DOHH2 (cell line): ENCODE measurements around the gene HOXC11.

ENCODE experiments used
- H3F3A ChIP-seq: fragments of 200-600 bp; sonication (generic), shearing (Covaris generic); 2 replicates; pipeline ENCODE4 v1.6.0; 2016; ENCODE audit warnings: antibody characterized with exemption, mild to moderate bottlenecking; ENCODE audit not compliant: control insufficient read depth, insufficient read depth
- H3K27ac ChIP-seq: fragments of 200-600 bp; sonication (generic); 2 replicates; pipeline ENCODE4 v1.5.1; 2014; ENCODE audit warnings: low read depth, mild to moderate bottlenecking, low read length, moderate library complexity
- H3K27me3 ChIP-seq: fragments of 200-600 bp; sonication (generic); 2 replicates; pipeline ENCODE4 v1.6.1; 2014; ENCODE audit warnings: mild to moderate bottlenecking, low read length, mixed read lengths; ENCODE audit not compliant: control insufficient read depth
- H3K36me3 ChIP-seq: fragments of 200-600 bp; sonication (generic); 2 replicates; pipeline ENCODE4 v1.6.1; 2014; ENCODE audit warnings: mild to moderate bottlenecking, low read length, moderate library complexity, mixed read lengths; ENCODE audit not compliant: control insufficient read depth
- H3K4me1 ChIP-seq: fragments of 200-600 bp; sonication (generic); 2 replicates; pipeline ENCODE4 v1.6.1; 2014; ENCODE audit warnings: mild to moderate bottlenecking, low read length, mixed read lengths; ENCODE audit not compliant: control insufficient read depth
- H3K4me2 ChIP-seq: fragments of 200-600 bp; sonication (generic); 2 replicates; pipeline ENCODE4 v1.6.0; 2014; ENCODE audit warnings: mild to moderate bottlenecking, low read length, moderate library complexity
- H3K4me3 ChIP-seq: fragments of 200-600 bp; sonication (generic); 2 replicates; pipeline ENCODE4 v1.5.1; 2014; ENCODE audit warnings: mild to moderate bottlenecking, low read length, mixed read lengths
- H3K79me2 ChIP-seq: fragments of 200-600 bp; sonication (generic); 2 replicates; pipeline ENCODE4 v1.6.1; 2014; ENCODE audit warnings: mild to moderate bottlenecking, low read length, mixed read lengths; ENCODE audit not compliant: control insufficient read depth
- H3K9me2 ChIP-seq: fragments of 200-600 bp; sonication (generic); replicated peaks from 2 replicates; pipeline ENCODE4 v1.6.1; 2014; ENCODE audit warnings: mild to moderate bottlenecking, low read length, mixed read lengths; ENCODE audit not compliant: control insufficient read depth
- H3K9me3 ChIP-seq: fragments of 200-600 bp; sonication (generic); 2 replicates; pipeline ENCODE4 v1.6.1; 2014; ENCODE audit warnings: antibody characterized with exemption, low read length, mixed read lengths; ENCODE audit not compliant: control insufficient read depth, insufficient read depth
- H4K20me1 ChIP-seq: fragments of 200-600 bp; sonication (generic); 2 replicates; pipeline ENCODE4 v1.6.0; 2014; ENCODE audit warnings: low read depth, mild to moderate bottlenecking, antibody characterized with exemption, low read length, moderate library complexity; ENCODE audit not compliant: control insufficient read depth, insufficient read depth
- EZH2phosphoT487 ChIP-seq: fragments of 200-600 bp; sonication (generic); IDR thresholded peaks from 2 replicates; pipeline ENCODE4 v1.6.1; 2017; ENCODE audit warnings: borderline replicate concordance, mild to moderate bottlenecking, antibody characterized with exemption, low read length, moderate library complexity, mixed read lengths
- TF ChIP-seq, protein P1 (sequence below): fragments of 200-600 bp; sonication (generic); IDR thresholded peaks from one replicate; pipeline ENCODE4 v1.5.1; 2014; ENCODE audit warnings: antibody characterized with exemption, mild to moderate bottlenecking, low read depth, low read length; ENCODE audit not compliant: poor library complexity, severe bottlenecking

HOXC11 gene

DNA sequence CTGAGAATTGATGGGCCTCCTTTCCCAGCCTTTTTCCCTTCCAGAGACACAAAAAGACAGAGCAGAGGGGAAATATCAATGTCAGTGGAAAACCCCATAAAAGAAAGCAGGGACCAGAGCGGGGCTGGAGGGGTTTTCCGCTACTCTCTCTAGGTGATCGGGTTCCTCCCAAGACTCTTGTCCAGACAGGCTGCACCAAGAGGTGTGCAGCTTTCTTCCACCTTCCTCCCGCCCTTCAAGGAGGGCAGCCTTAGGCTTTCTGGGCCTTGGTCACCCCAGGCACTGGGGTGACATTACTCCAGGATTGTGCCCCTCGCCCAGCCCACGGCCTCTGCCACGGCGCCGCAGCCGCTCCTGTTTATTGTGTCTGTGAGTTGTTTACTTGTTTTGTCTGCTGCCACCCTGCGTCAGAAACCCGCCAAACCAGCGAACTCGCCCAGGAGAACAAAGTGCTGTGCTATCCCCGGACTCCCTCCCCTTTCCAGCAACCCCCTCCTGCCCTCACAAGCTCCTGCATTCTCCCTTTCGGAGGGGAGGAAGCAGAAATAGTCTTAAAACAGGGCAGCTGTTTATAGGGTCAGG lies 48.6 kb downstream of the HOXC11 start:
- no peak for TF ChIP-seq EZH2phosphoT487
- TF ChIP-seq, protein P1, sequence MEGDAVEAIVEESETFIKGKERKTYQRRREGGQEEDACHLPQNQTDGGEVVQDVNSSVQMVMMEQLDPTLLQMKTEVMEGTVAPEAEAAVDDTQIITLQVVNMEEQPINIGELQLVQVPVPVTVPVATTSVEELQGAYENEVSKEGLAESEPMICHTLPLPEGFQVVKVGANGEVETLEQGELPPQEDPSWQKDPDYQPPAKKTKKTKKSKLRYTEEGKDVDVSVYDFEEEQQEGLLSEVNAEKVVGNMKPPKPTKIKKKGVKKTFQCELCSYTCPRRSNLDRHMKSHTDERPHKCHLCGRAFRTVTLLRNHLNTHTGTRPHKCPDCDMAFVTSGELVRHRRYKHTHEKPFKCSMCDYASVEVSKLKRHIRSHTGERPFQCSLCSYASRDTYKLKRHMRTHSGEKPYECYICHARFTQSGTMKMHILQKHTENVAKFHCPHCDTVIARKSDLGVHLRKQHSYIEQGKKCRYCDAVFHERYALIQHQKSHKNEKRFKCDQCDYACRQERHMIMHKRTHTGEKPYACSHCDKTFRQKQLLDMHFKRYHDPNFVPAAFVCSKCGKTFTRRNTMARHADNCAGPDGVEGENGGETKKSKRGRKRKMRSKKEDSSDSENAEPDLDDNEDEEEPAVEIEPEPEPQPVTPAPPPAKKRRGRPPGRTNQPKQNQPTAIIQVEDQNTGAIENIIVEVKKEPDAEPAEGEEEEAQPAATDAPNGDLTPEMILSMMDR: no peak
- Histone ChIP-seq H4K20me1 (no peaks in the 10 kb centered on the region), H3K9me3 (no peaks in the 10 kb centered on the region), H3K27ac (no peak overlapping the region), H3K4me2 (no peak overlapping the region), H3K27me3 (peaks cover 34% of the 10 kb centered on the region), H3F3A (0 out of 2 replicates have a peak, but pooled peaks cover 2% of the 10 kb centered on the region), H3K36me3 (no peaks in the 10 kb centered on the region), H3K4me3 (no peak overlapping the region), H3K4me1 (peaks cover 17% of the 10 kb centered on the region), H3K79me2 (0 out of 2 replicates have a peak, but pooled peaks cover 4% of the 10 kb centered on the region), H3K9me2 (no peaks in the 10 kb centered on the region)

DNA sequence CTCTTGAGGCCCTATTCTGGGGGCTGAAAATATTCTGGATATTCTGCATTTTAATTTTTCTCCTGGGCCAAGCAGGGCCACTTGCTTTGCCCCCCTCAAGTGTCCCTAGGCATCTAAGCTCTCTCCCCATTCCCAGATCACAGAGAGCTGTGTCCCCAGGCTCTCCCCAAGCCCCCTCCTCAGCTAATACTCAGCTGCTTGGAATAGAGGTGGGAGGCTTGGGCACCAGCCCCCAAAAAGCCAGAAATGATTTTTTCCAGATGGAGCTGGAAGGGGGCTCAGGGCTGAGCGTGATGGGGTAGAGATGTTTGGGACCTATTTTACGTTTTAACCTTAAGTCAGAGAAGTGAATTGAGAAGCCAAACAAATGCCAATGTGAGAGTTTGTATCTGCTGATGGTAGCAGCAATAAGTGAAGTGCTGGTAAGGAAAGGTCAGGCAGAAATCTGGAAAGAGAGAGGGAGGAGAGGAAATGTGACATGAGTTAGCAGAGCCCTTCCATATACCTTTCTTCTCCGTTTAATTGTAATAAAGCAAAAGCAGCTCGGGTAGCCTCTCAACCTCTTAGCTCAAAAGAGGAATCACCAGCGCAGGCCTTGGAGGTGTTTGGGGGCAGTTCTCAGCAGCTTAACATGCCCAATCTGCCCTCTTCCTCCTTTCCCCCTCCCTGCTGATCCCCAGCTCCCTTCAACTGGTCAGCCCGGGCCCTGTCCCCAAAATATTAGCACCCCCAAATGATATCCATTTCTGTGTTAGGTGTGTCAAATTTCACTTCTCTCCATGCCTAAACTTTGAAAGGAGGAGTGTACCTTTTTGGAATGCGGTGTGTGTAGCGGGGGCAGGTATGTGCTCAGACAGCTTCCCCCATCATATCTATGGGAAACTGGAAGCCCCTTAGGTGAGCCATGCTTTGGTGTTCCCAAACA lies 50.3 kb downstream of the HOXC11 start:
- Histone ChIP-seq H3K79me2 (0 out of 2 replicates have a peak, but pooled peaks cover 3% of the 10 kb centered on the region), H3K4me2 (no peak overlapping the region), H3K9me3 (no peaks in the 10 kb centered on the region), H3K27me3 (peaks cover 42% of the 10 kb centered on the region), H3K36me3 (no peaks in the 10 kb centered on the region), H3F3A (0 out of 2 replicates have a peak, but pooled peaks cover 2% of the 10 kb centered on the region), H3K4me3 (no peak overlapping the region), H3K9me2 (no peaks in the 10 kb centered on the region), H3K4me1 (peaks cover 21% of the 10 kb centered on the region), H3K27ac (no peak overlapping the region), H4K20me1 (no peaks in the 10 kb centered on the region)
- TF ChIP-seq EZH2phosphoT487: no peak
- TF ChIP-seq, protein P1: no peak

DNA sequence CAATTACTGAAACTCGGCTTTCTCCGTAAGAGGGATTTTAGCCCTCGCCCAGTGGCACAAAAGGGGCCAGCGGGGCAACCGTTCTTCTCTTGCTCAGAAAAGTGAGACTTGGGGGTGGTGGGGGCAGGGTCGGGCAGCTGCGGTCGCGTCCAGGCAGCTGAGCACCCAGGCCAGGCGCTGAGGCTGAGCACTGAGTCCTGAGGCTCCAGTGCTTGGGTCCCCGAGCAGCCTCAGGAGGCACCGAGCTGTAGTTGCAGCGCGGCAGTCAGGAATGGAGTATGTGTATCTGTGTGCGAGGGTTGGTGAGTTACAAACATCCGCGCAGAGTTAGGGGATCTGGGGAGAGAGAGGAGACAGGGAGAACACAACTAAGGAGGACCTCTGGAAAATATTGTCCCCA lies 51.2 kb downstream of the HOXC11 start:
- Histone ChIP-seq H3K4me1 (peaks cover 22% of the 10 kb centered on the region), H3F3A (0 out of 2 replicates have a peak, but pooled peaks cover 2% of the 10 kb centered on the region), H3K4me2 (no peak overlapping the region), H3K79me2 (no peaks in the 10 kb centered on the region), H3K9me3 (no peaks in the 10 kb centered on the region), H3K27ac (no peak overlapping the region), H3K4me3 (no peak overlapping the region), H3K9me2 (no peaks in the 10 kb centered on the region), H3K36me3 (no peaks in the 10 kb centered on the region), H3K27me3 (peaks cover 49% of the 10 kb centered on the region), H4K20me1 (no peaks in the 10 kb centered on the region)
- no peak for TF ChIP-seq EZH2phosphoT487
